Measurements from ENCODE around the gene PPIB.

DNA sequence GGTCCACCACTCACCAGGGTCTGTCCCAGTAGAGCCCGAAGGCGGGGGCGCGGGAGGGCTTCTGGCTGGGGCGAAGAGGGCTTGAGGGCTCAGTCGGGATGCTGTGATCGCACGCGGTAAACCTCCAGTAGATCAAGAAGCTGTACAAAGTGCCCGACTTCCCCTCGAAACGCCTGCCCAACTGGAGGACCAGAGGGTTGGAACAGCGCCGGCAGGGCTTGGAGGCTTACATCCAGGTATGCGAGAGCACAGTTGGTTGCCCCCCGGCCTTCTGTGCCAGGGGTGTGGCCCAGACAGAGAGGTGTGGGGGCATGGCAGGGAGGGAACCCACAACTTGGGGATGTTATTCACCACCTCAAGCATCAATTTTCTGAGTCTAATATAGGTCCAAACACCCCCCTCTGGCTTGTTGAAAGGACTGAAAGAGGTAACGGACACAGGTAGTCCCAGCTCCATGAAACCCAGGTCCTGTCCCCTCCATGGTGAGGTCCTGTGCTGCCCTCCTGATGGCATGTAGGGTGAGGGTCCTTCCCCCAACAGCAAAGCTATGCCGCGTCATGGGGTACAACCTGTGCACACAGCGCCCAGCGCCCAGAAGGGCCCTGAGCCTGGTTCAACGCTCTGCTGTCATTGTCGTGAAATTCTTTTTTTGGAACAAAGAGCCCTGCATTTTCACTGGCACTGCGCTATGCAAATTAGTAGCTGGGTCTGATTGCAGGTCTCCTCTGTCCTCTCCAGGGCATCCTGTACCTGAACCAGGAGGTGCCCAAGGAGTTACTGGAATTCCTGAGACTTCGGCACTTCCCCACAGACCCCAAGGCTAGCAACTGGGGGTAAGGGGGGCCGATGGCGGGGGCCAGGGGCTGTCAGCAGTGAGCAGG, 10.1 kb downstream of the PPIB start:
- TF ChIP-seq MZF1 (tag by site-specific recombination; IDR thresholded peaks at IDR 0.05; ENCODE audit: borderline replicate concordance), result no peak
- TF ChIP-seq, protein P1, sequence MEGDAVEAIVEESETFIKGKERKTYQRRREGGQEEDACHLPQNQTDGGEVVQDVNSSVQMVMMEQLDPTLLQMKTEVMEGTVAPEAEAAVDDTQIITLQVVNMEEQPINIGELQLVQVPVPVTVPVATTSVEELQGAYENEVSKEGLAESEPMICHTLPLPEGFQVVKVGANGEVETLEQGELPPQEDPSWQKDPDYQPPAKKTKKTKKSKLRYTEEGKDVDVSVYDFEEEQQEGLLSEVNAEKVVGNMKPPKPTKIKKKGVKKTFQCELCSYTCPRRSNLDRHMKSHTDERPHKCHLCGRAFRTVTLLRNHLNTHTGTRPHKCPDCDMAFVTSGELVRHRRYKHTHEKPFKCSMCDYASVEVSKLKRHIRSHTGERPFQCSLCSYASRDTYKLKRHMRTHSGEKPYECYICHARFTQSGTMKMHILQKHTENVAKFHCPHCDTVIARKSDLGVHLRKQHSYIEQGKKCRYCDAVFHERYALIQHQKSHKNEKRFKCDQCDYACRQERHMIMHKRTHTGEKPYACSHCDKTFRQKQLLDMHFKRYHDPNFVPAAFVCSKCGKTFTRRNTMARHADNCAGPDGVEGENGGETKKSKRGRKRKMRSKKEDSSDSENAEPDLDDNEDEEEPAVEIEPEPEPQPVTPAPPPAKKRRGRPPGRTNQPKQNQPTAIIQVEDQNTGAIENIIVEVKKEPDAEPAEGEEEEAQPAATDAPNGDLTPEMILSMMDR (tag by site-specific recombination; IDR thresholded peaks at IDR 0.05), result no peak
- no peak for TF ChIP-seq ZNF391 (tag by site-specific recombination; IDR thresholded peaks at IDR 0.05; ENCODE audit: borderline replicate concordance, low read depth)
- TF ChIP-seq ZNF610 (tag by site-specific recombination; IDR thresholded peaks at IDR 0.05; ENCODE audit: borderline replicate concordance), result no peak
- TF ChIP-seq PRDM1 (tag by site-specific recombination; IDR thresholded peaks at IDR 0.05), result no peak
- TF ChIP-seq ZNF585B (tag by site-specific recombination; IDR thresholded peaks at IDR 0.05), result no peak
- no peak for TF ChIP-seq ZBTB1 (tag by site-specific recombination; IDR thresholded peaks at IDR 0.05)
- TF ChIP-seq, protein P2, sequence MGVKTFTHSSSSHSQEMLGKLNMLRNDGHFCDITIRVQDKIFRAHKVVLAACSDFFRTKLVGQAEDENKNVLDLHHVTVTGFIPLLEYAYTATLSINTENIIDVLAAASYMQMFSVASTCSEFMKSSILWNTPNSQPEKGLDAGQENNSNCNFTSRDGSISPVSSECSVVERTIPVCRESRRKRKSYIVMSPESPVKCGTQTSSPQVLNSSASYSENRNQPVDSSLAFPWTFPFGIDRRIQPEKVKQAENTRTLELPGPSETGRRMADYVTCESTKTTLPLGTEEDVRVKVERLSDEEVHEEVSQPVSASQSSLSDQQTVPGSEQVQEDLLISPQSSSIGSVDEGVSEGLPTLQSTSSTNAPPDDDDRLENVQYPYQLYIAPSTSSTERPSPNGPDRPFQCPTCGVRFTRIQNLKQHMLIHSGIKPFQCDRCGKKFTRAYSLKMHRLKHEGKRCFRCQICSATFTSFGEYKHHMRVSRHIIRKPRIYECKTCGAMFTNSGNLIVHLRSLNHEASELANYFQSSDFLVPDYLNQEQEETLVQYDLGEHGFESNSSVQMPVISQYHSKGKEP (tag by site-specific recombination; IDR thresholded peaks at IDR 0.05), result no peak
- no peak for TF ChIP-seq ZBTB17 (tag by site-specific recombination; IDR thresholded peaks at IDR 0.05)
- no peak; the same call in 1 of the 2 replicates for TF ChIP-seq ZNF335 (tag by site-specific recombination; conservative IDR thresholded peaks at IDR 0.05)
- TF ChIP-seq ZNF549 (tag by site-specific recombination; IDR thresholded peaks at IDR 0.05), result no peak
- TF ChIP-seq, protein P3, sequence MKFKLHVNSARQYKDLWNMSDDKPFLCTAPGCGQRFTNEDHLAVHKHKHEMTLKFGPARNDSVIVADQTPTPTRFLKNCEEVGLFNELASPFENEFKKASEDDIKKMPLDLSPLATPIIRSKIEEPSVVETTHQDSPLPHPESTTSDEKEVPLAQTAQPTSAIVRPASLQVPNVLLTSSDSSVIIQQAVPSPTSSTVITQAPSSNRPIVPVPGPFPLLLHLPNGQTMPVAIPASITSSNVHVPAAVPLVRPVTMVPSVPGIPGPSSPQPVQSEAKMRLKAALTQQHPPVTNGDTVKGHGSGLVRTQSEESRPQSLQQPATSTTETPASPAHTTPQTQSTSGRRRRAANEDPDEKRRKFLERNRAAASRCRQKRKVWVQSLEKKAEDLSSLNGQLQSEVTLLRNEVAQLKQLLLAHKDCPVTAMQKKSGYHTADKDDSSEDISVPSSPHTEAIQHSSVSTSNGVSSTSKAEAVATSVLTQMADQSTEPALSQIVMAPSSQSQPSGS (tag by site-specific recombination; IDR thresholded peaks at IDR 0.05; ENCODE audit: low read depth), result no peak
- TF ChIP-seq ZNF274 (IDR thresholded peaks at IDR 0.05; ENCODE audit: low read length), result no peak
- no peak for TF ChIP-seq ZNF274 (tag by site-specific recombination; IDR thresholded peaks at IDR 0.05; ENCODE audit: borderline replicate concordance)
